ENCODE data around the gene ATF4. TPM values are rescaled to one million over a fixed set of nuclear protein-coding genes. Genes with fewer than 3 reads are reported as not detected.

The ATF4 gene
- total and polyA plus RNA-seq, 2 of the 13 experiments (the other 11 are each of a cell fraction or from before 2014, with no cell fraction given): 486 to 1,297 TPM

GRCh38 chr22:39528681-39529486, 8.5 kb downstream of the ATF4 start (continued):
- TF ChIP-seq NFKB2 (CRISPR knock-in tag; IDR thresholded peaks at IDR 0.05; ENCODE audit: borderline replicate concordance) (peak; percentile 64; the same call in 1 of the 2 replicates), TBL1XR1 (IDR thresholded peaks at IDR 0.05; ENCODE audit: borderline replicate concordance, low read length, partially characterized antibody) (peak; percentile 81), ZFP41 (CRISPR knock-in tag; IDR thresholded peaks at IDR 0.05; ENCODE audit: borderline replicate concordance) (no peak), ZNF256 (CRISPR knock-in tag; conservative IDR thresholded peaks at IDR 0.05) (0 out of 2 replicates have a peak, but pooled peaks have one; percentile 29), GTF3A (CRISPR knock-in tag; conservative IDR thresholded peaks at IDR 0.05) (no peak), NFATC3 (CRISPR knock-in tag; IDR thresholded peaks at IDR 0.05) (no peak), MEIS2 (CRISPR knock-in tag; IDR thresholded peaks at IDR 0.05) (peak; percentile 68; the same call in 1 of the 2 replicates), ZSCAN25 (CRISPR knock-in tag; IDR thresholded peaks at IDR 0.05) (peak; percentile 72), ATF7-NPFF (CRISPR knock-in tag; IDR thresholded peaks at IDR 0.05; ENCODE audit: low read depth) (peak; percentile 87), NRL (CRISPR knock-in tag; IDR thresholded peaks at IDR 0.05; ENCODE audit: borderline replicate concordance) (peak; percentile 43; the same call in 1 of the 2 replicates), AHDC1 (CRISPR knock-in tag; IDR thresholded peaks at IDR 0.05; ENCODE audit: borderline replicate concordance) (no peak; the same call in 1 of the 2 replicates), ZFY (CRISPR knock-in tag; IDR thresholded peaks at IDR 0.05) (peak; percentile 69), MTA1 (CRISPR knock-in tag; IDR thresholded peaks at IDR 0.05; ENCODE audit: borderline replicate concordance) (peak; percentile 83; the same call in 1 of the 2 replicates), ISL2 (CRISPR knock-in tag; IDR thresholded peaks at IDR 0.05) (peak; percentile 64; the same call in 1 of the 2 replicates), DMAP1 (CRISPR knock-in tag; IDR thresholded peaks at IDR 0.05) (no peak)

Measured in HepG2 (cell line).